ENCODE data around the gene CCDC127. TPM values are rescaled to one million over a fixed set of nuclear protein-coding genes. Genes with fewer than 3 reads are reported as not detected.
"Not testable (repeated sequence)": the region's sequence is repeated elsewhere in the genome, so short reads cannot be mapped to it uniquely, and the experiment has no call there.

The CCDC127 gene
- total RNA-seq, 1 donor from 2014 or later, result 6.5 TPM

DNA sequence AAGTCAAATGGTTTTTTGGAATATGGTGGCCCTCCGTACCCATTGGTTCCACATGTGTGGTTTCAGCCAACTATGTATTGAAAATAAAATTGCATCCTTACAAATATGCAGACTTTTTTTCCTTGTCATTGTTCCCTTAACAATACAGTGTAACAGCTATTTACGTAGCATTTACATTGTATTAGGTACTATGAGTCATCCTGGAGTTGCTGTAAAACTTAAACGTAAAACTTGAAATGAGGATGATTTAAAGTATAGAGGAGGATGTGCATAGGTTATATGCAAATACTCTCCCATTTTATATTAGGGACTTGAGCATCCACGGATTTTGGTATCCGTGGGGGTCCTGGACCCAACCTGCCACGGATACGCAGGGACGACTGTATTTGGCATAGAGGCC is 16.5 kb upstream of the CCDC127 start:
- DNase-seq (ENCODE audit: low spot score), result no peak

DNA sequence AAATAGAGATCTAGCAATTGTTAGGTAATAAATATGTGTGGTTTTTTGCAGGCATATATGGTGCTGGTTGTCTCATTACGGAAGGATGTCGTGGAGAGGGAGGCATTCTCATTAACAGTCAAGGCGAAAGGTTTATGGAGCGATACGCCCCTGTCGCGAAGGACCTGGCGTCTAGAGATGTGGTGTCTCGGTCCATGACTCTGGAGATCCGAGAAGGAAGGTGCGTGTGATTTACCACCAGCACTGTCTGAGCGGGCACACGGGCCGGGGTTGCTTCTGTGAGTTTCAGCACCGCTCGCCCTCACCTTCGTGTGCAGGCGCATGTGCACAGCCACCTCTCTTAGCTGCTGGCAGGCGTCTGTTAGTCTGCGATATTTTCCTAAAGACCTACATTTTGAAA is 15.5 kb upstream of the CCDC127 start:
- DNase-seq (ENCODE audit: low spot score), result not testable (repeated sequence)

DNA sequence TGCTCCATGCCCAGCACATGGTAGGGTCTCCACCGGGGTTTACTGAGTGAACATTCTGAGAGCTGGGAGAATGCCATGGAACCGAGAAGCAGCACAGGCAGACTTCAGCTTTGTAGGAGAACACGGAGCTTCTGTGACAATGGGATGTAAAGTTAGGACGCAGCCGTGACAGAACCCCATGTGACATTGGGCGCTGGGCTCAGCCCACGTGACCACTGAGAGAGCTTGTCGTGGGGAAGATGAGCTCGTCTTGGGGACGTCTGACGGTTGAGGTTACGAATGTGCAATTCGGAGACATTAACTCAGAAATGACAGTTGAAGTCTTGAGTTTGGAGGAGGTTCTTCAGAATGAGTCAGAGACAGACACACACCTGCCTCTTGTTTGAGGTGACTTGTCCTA is 13.7 kb upstream of the CCDC127 start:
- no peak for DNase-seq (ENCODE audit: low spot score)

DNA sequence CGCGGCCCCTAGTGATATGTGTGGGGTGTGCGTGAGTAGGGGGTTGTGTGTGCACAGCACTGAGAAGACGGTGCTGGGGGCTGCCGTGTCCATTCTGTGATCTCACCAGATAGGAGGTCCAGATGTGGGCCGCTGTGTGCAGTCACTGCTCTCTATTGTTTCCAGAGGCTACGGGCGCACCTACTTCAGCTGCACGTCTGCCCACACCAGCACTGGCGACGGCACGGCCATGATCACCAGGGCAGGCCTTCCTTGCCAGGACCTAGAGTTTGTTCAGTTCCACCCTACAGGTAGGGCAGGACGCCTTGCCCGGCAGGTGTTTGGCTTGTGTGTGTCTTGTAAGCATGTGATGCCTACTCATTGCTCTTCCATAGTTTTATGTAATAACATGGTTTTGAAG is 12.8 kb upstream of the CCDC127 start:
- no peak for DNase-seq (ENCODE audit: low spot score)

DNA sequence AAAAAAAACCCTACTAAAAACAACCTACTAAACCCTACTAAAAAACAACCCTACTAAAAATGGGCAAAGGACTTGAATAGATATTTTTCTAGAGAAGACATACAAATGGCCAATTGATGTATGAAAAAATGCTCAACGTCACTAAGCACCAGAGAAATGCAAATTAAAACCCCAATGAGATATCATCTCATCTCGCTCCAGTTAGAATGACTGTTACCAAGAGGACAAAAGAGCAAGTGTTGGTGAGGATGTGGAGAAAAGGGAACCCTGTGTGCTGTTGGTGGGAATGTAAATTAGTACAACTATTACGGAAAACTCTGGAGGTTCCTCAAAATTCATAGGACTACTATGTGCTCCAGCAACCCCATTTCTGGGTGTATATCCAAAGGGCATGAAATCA is 10.9 kb upstream of the CCDC127 start:
- no peak for DNase-seq (ENCODE audit: low spot score)

DNA sequence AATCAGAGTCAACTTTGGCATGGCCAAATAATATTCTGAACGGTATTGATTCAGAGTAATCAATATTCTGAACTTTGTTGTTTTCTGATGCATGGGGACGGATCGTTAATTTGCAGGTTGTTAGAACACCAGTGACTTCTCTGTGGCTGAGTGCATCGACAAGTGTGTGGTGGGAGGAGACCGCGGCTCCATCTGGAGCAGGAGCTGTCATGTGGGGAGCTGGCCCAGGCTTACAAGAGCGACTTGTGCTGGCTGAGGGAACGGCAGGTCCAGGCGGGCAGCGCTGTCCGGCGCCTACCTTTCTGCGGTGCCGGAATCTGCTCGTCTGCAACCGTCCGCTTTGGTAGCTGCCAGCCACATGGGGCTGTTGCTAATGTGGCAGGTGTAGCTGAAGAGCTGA is 9.4 kb upstream of the CCDC127 start:
- DNase-seq (ENCODE audit: low spot score), result not testable (repeated sequence)

DNA sequence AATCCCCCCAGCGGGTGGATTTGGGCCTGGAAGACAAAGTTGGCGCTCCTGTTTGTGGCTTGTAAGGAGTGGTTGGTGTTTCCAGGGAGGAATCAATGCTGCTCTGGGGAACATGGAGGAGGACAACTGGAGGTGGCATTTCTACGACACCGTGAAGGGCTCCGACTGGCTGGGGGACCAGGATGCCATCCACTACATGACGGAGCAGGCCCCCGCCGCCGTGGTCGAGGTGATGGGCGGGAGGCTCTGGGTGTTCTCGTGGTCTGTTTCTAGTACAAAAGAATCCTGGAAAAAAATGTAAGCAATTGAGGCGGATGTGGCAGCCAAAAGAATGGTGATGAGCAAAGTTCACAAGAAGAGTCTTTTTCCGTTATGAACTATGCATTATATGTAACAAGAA is 7.4 kb upstream of the CCDC127 start:
- no peak for DNase-seq (ENCODE audit: low spot score)

DNA sequence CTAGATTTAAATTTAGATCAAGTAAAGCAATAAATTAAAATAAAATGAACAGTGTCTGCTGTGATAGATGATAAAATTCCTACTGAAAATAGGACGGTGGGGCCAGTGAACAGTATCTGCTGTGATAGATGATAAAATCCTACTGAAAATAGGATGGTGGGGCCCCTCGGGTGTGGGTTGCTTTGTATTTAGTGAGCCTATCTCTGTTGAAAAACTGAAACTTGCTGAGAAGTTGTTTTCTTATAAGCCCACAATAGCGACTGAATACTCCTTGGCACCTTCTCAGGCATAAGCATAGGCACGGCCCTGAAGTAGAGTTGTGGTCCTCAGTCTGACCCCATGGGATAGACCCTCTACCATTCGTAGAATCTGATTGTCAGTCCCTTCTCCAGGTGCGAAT is 5.8 kb upstream of the CCDC127 start:
- no peak for DNase-seq (ENCODE audit: low spot score)

DNA sequence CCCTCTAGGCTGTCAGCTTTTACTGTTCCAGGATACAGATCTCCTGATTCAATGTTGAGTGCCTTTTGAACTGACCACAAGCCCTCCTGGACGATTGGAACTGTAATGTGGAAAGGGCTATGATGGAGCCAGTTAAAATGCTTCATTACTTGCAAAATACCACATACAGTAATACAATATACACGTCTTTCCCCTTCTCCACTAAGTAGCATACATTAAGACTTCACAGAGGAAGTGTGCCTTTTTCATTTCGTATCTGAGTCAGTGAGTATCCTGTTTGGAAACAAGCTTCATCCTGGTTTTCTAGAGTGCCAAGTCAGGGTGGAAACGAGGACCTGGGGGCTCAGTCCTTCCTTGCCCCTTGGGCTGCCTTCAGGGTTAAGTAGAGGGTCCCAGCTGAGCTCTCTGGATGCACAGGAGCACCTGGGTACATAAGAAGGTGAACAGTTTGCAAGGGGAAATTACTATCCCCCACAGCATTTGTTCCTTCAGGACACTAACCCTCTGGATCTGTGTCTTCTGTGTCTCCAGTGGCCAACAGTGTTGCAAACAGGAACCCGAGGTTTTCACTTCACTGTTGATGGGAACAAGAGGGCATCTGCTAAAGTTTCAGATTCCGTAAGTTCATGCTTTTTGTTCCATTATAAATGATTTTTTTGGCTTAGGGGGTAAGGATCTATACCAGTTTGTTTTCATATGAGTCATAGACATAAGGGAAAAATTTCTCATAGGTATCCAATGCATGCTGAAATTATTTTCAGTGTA is 5.2 kb upstream of the CCDC127 start:
- not testable (repeated sequence) for DNase-seq (ENCODE audit: low spot score)

DNA sequence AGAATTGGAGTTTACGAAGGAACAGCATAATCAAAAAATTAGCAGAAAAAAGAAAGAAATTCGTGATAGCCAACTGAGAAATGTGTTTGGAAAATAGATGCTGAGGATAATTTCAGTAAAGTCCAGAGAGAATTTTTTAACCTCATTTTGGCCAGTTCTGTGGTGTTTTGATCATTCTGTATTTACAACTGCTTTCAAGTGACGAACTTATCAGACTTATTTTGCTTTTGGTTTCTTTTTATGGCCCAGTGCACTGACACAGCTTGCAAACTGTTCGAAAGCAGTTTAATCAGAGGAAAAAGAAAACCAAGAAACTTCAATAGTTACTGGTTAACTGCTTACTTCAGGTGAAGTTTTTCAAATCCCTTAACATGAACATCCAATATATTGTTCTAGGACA is 2.0 kb upstream of the CCDC127 start:
- DNase-seq (ENCODE audit: low spot score), result no peak

DNA sequence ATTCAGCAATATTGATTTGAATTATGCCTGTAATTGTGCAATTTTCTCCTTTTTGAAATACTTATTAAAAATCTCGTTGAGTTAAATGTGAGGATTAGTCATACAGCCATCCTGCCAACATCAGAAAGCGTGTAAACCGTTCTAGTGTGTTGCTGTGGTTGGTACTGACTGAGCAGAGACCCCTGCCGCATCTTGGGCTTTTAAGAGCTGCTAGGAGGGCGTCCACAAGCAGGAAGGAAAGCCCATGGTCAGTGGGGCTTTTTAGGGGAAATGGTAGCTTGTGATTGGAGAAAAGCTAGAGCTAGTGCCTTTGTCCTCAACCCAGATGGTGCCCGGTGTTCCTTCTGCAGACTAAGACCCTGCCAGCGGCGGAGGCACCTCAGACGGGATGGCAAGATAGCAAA is 1.5 kb upstream of the CCDC127 start:
- DNase-seq (ENCODE audit: low spot score), result no peak

DNA sequence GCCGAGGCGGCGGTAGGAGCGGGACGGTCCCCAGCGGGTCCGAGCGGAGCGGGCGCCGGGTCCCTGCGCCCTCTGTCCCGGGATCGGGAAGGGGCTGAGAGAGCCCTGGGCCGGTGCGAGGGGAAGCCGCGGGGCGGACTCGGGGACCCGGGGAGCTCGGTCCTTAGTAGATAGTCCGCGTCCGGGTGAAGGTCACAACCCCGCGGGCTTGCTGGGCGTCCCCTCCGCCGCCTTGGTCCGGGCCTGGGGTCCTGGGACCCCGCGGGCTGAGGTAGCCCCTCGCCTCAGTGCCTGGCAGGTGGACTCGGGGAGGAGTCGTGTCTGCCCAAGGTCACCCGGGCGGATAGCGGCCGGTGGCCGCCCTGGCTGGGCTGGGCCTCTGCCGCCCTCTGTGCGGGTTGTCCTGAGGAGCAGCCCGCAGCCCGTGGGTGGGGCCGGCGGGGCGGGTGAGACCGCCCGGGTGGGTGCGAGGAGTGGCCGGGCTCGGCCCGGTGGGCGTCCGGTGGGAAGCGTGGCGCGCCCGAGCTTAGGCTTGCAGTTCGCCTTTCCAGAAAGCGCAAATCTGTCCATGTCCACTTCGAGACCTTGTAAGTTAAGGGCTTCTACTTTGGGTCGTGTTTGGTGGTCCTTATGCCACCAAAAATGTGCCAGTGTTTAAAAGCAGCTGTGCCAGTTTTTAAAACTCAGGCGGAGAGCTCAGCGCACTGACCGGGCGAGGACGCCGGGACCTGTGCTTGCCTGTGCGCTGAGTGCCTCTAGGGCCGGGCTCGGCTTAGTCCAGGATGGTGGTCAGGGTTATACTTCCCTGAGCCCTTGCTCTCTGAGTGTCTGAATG is 721 bp upstream of the CCDC127 start:
- DNase-seq (ENCODE audit: low spot score), result peak; percentile 90

DNA sequence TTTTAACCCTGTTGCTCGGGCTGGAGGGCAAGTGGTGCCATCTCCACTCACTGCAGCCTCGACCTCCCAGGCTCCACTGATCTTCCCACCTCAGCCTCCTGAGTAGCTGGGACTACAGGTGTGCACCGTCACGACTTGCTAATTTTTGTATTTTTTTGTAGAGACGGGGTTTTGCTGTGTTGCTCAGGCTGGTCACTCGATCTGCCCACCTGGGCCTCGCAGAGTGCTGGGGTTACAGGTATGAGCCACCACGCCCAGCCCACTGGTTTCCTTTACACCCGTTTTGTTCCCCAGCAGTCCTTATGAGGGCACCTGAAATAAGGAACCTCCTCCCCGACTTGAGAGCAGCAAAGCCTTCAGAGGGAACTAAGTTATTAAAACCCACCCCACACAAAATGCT is 1.9 kb downstream of the CCDC127 start:
- DNase-seq (ENCODE audit: low spot score), result peak; percentile 62

DNA sequence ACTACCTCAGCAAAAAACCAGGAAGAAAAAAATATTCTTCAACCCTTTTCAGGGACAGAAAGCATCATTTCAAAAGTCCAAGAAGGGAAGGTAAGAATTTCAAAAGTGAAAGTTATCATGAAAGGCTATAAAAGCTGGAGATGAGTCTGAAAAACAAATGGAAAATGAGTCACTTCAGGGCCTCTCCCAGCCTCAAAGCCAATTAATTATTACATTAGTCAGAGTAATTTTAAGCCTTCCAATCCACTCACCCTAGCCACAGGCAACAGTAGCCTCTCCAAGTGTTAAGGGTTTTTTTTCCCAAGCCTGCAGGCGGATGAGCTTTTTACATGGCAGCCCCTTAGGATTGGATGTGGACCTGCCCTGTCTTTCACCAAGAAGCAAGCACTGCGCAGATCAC is 2.7 kb downstream of the CCDC127 start:
- not testable (repeated sequence) for DNase-seq (ENCODE audit: low spot score)

DNA sequence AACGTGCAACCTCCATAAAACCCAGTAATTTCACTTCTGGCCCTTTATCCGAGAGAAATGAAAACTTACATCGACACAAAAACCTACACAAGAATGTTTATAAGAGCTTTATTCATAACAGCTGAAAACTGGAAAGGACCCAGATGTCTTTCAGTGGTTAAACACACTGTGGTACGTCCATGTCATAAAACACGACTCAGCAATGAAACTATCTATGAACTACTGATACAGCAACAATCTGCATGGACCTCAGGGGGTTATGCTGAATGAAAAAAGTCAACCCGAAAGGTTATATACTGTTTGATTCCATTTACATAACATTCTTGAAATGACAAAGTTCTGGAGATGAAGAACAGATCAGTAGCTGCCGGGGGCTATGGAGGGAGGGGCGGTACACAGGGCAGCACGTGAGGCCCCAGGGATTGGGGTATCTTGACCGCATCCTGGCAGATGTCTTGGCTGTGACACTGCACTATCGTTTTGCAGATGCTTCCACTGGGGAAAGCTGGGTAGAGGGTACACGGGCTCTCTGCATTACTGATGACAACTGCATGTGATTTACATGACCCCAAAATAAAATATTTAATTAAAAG is 4.1 kb downstream of the CCDC127 start:
- peak; percentile 47 for DNase-seq (ENCODE audit: low spot score)

DNA sequence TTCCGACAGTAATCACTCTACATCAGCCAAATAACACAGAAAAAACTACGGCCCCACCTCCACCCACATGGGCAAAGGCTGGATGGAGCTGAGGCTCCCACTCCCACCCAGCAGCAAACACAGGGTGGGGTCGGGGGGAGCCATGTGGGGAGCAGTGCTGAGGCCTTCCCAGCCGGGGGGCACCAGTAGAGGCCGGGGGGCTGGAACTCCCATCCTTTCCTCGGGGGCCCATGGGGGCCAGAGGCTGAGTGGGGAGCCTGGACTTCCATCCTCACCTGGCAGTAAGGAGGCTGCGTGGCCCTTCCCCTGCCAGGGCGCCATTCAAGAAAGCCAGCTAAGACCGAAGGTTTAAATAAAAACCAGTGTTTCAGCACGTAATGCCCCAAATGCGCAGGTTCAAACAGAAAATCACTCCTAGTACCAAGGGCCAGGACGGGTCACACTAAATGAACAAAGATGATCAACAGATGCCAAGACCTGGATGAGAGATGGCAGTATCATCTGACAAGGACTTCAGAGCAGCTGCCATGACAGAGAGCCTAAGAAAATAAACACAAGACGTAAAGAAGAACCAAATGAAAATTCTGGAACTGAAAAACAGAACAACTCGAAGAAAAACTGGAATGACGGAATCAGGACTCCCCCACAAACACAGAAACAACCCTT is 9.4 kb downstream of the CCDC127 start:
- peak; percentile 89 for DNase-seq (ENCODE audit: low spot score)

DNA sequence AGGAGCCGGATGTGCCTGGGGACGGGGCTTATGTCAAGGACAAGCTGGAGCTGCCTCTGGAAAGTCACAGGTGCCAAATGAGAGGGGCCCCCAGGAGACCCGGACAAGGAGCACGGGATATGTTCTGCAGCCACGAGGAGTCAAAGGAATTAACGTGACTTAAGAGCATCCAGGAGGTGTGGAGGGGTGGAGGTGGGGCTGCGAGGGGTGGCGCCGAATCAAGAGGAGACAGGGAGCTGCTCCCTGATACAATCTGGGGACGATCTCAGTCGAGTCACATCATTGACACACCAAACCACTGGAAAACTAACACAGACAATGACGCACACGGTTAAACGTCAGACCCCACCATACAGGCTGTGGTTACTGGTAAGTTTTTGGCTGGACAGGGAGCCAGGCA is 10.4 kb downstream of the CCDC127 start:
- DNase-seq (ENCODE audit: low spot score), result peak; percentile 53

DNA sequence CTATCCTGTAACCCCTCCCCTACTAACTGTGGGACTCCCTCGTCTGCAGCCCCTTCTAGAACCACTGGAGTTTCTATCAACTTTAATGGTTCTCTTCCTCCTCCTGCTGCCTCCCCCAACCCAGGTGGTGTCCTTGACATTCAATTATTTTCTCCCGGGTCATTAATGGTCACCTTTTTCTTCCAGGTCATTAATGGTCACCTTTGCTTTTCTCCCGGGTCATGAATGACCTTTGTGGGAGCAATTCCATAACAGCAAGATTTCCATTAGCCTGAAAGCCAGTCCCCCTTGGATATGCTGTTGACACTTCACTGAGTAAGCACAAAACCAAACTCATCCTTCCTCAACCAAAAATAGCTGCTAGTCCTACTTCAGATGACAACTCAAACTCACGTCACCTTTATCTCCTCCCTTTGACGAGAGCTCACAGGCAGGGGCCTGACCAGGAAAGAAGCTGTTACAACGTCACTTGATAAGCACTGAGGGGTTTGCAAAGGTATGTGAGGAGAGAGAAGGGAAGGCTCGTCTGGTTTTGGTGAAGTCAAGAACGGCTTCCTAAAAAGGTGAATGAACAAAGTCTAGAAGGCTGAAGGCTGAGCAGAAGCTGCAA is 10.9 kb downstream of the CCDC127 start:
- no peak for DNase-seq (ENCODE audit: low spot score)

DNA sequence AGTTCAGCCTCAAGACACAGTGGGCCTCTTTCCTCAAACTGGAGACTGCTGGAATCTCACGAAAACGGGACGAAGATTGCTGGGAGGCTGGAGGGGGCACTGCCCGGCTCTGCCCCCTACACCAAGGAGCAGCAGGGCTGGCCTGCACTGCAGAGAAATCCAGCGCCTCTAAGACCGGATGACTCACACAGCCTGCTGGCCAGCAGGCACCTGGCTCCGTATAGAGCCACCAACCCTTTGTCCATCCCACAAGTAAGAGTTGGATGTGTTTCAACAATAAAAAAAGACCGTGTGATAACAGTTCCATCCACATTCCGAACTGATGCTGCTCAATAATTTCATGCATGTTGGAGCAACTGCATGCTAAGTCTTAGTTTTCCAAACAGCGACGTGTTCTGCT is 11.5 kb downstream of the CCDC127 start:
- peak; percentile 81 for DNase-seq (ENCODE audit: low spot score)

DNA sequence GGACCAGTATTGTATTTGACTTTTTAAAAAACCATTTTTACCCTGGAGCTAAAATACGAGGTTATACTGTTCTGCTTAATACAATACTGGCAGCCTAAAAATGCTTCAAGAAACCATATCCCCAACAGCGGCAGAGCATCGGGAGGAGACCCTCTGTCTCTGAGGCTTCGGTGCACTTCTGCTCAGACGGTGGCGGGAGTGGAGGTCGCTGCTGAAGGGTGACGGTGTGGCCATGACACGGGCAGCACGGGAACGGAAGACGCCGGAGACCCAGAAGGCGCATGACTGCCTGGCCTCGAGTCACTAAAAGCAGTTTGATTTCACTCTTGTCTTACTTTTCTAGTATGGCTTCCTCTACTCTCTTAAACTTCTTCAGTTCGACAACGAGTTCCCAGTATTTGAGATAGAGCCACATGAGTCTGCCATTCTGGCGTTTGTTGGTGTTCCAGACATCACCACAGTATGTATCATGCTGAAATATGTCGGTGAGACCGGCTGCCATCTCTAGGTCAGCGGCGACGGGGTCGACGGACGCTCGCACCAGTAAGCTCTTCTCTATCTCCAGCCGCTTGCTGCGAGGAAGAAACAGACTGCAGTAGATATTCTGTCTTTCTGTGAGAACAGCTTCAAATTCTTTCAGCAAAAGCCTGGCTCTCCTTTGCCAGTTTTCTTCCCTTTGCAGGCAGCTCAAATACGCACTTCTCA is 12.8 kb downstream of the CCDC127 start:
- DNase-seq (ENCODE audit: low spot score), result peak; percentile 71

DNA sequence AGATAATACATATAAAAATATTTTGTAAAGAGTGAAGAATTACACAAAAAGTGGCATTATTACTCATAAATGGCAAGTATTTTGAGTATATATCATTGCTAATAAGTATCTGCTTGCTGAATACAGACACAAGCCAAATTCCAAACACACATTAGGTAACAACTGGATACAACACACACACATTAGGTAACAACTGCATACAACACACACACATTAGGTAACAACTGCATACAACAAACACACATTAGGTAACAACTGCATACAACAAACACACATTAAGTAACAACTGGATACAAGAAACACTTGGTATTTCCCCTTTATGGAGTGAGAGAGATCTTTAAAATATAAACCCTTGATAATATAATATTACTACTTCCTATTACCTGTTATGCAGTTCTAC is 13.5 kb downstream of the CCDC127 start:
- DNase-seq (ENCODE audit: low spot score), result no peak

Measured in mesenteric fat pad (tissue), 1 donor.